ENCODE measurements around the gene VPS13C.

- TF ChIP-seq CTCF (IDR thresholded peaks at IDR 0.05; ENCODE audit: extremely low read depth in 1 of 2, insufficient read depth in 1 of 2, low read depth in 1 of 2, low read length in 2 of 2), result no peak
- TF ChIP-seq EZH2 (IDR thresholded peaks at IDR 0.05; ENCODE audit: borderline replicate concordance, low read depth, low read length, severe bottlenecking), result no peak
- no peak for TF ChIP-seq POLR2A (IDR thresholded peaks at IDR 0.05; ENCODE audit: low read depth, low read length)
- no peak for TF ChIP-seq FOS (IDR thresholded peaks at IDR 0.05; ENCODE audit: borderline replicate concordance, insufficient read depth, low read length)
- TF ChIP-seq POLR2AphosphoS5 (IDR thresholded peaks at IDR 0.05; ENCODE audit: insufficient read depth, low read depth, low read length), result no peak
- TF ChIP-seq MYC (IDR thresholded peaks at IDR 0.05; ENCODE audit: low read depth, low read length), result no peak
- no peak for TF ChIP-seq MAX (IDR thresholded peaks at IDR 0.05; ENCODE audit: insufficient read depth, insufficient read length)
- no peak for TF ChIP-seq JUN (IDR thresholded peaks at IDR 0.05; ENCODE audit: borderline replicate concordance, insufficient read depth, insufficient read length, low read depth)
Measured at GRCh38 chr15:62027263-62027565, 33.0 kb downstream of the VPS13C start.

Measured in endothelial cell of umbilical vein (primary cell).